Hematopoietic multipotent progenitor cell treated with erythropoietin and hydrocortisone succinate and interleukin-3 and kit ligand, for 8 days (in vitro differentiated cells): ENCODE results near the gene ELN.

ENCODE experiments used
- DNase-seq: peaks from one replicate; pipeline ENCODE4 v3.0.0-alpha.2; 2015

Gene ELN

DNA sequence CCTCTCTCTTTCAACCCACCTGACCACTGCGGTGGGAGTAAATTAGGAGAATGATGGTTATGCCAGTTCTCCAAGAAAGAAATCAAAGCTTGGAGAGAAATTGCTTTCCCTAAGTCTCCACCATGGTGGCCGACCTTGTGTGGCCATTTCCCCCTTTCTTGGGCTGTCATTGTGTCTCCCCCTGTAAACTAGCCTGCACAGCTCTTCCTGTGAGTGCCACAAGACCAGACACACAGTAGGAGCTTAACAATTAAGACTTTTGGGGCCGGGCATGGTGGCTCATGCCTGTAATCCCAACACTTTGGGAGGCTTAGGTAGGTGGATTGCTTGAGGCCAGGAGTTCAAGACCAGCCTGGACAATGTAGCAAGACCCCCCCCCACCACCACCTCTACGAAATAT, 36.7 kb downstream of the ELN start:
- no peak for DNase-seq

GRCh38 chr7:74066626-74067025, 38.7 kb downstream of the ELN start:
- DNase-seq: no peak

DNA sequence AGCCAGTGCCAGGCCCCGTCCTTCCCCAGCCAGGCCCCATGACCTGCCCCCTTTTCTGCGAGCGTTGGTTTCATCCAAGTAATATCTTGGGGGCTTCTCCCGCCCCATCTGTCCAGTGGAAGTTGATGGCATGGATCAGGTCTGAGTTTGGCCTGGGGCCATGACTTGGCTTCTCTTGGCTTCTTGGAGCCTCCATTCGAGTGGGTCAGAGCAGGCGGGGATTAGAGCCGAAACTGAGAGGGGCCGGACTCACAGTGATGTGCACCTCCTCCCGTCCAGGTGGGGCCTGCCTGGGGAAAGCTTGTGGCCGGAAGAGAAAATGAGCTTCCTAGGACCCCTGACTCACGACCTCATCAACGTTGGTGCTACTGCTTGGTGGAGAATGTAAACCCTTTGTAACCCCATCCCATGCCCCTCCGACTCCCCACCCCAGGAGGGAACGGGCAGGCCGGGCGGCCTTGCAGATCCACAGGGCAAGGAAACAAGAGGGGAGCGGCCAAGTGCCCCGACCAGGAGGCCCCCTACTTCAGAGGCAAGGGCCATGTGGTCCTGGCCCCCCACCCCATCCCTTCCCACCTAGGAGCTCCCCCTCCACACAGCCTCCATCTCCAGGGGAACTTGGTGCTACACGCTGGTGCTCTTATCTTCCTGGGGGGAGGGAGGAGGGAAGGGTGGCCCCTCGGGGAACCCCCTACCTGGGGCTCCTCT, 40.6 kb downstream of the ELN start:
- DNase-seq: no peak

GRCh38 chr7:74069086-74069541, 41.1 kb downstream of the ELN start:
- no peak for DNase-seq

GRCh38 chr7:74069790-74070618, 42.0 kb downstream of the ELN start:
- no peak for DNase-seq

- no peak for DNase-seq
These were observed 42.6 kb downstream of the ELN start for GRCh38 chr7:74070619-74070921.

DNA sequence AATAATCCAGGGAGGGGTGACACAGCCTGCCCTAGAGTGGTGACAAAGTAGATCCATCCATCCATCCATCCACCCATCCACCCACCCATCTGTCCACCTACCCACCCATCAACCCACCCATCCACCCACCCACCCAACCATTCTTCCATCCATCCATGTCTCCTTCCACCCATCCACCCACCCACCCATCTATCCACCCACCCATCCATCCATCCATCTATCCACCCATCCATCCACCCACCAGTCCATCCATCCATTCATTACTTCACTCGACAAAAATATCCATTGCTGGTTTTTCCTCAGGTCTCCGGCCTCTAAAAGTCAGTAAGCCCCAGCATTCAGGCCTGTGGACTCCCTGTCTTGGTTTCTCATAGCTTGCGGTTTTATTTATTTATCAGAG, 43.1 kb downstream of the ELN start:
- DNase-seq: no peak

DNA sequence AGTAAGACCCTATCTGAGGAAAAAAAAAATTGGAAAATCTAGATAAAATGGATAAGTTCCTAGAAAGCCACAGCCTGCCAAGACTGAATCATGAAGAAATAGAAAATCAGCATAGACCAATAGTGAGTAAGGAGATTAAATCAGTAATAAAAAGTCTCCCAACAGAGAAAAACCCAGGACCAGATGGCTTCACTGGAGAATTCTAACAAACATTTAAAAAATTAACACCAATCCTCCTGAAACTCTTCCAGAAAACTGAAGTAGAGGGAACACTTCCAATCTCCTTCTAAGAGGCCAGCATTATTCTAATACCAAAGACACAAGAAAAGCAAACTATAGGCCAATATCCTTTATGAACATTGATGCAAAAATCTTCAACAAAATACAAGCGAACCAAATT, 46.8 kb downstream of the ELN start:
- no peak for DNase-seq

- no peak for DNase-seq
These were observed 50.5 kb downstream of the ELN start for GRCh38 chr7:74078461-74078860.

- no peak for DNase-seq
These were observed 54.8 kb downstream of the ELN start for GRCh38 chr7:74082770-74083116.

- peak; percentile 71 for DNase-seq
These were observed 55.3 kb downstream of the ELN start, which contains the start of gene LIMK1 for GRCh38 chr7:74083117-74083876. Gene LIMK1 (plus strand): TSS chr7:74083804. CDS start chr7:74083991, 187 bp downstream.

DNA sequence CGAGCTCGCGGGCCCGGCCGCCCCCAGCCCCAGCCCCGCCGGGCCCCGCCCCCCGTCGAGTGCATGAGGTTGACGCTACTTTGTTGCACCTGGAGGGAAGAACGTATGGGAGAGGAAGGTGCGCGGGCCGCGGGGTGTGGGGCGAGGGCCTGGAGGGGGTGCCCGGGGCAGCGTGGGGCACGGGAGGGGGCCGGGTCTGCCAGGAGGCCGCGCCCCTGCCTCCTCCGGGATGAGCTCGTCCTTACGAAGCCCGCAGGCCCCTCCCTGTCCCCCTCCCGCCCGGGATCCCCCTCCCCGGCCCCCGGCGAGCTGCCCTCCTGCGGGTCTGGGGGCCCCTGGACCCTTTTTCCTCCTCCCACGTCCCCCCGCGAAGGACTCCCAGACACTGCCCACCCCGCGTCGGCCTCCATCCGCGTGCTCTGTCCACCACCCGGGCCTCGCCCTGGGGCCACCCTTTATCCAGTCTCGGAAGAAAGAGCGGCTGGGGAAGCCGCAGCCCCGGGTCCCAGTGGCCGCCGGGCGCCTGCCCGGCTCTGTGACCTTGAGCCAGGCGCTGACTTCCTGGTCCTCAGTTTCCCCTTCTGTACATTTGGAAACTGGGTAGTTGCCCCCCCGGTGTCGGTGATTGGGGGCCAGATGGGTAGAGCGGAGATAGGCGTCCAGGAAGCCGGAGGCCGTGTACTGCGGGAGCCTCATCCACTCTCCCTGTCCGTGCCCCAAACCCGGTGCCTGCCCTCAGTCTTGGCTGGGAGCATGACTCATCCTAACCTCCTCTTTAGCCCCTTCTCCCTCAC, 56.2 kb downstream of the ELN start:
- peak; percentile 57 for DNase-seq

GRCh38 chr7:74084722-74085578, 57.0 kb downstream of the ELN start:
- no peak for DNase-seq

DNA sequence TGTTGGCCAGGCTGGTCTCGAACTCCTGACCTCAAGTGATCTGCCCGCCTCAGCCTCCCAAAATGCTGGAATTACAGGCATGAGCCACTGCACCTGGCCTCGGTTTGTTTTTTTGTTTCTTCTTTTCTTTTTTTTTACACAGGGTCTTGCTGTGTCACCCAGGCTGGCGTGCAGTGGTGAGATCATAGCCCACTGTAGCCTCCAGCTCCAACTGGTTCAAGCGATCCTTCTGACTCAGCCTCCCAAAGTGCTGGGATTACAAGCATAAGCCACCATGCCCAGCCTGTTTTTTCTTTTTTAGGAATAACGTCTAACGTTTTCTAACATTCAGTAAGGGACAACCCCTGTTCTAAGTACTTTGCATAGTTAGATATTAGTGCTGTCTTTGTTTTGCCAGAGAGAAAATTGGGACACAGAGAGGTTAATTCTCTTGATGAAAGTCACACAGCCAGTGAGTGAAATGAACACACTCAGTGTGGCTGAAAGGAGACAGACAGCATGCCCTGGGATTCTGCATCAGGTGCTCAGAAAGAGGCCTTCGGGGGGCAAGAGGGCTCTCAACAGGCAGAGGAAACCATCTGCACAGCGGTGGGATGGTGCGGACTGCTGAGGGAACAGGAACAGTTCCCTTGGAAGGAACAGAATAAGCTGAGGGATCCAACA, 59.9 kb downstream of the ELN start:
- no peak for DNase-seq

- DNase-seq: no peak
These were observed 64.5 kb downstream of the ELN start for GRCh38 chr7:74092321-74092963.

- DNase-seq: peak; percentile 29
These were observed 65.0 kb downstream of the ELN start for GRCh38 chr7:74092964-74093471.

GRCh38 chr7:74093671-74094223, 65.8 kb downstream of the ELN start:
- no peak for DNase-seq

- DNase-seq: peak; percentile 67
These were observed 66.5 kb downstream of the ELN start for GRCh38 chr7:74094224-74095101.

- no peak for DNase-seq
These were observed 67.2 kb downstream of the ELN start for GRCh38 chr7:74095135-74095534.
